GM23338 (cell line): ENCODE measurements around the gene KIAA1328. TPM values are rescaled to one million over a fixed set of nuclear protein-coding genes. Genes with fewer than 3 reads are reported as not detected.

Experiments used
- ATAC-seq: fragments of 200-7000 bp; cut with Tn5 transposase; 3 replicates; pipeline ENCODE4 v1.9.1; 2020
- DNase-seq: peaks from one replicate; pipeline ENCODE4 v3.0.0-alpha.2; 2015; ENCODE audit warnings: low spot score
- H2AFZ ChIP-seq: fragments of 200-600 bp; sonication (generic); 2 replicates; pipeline ENCODE4 v1.8.0; 2016; ENCODE audit warnings: antibody characterized with exemption, mild to moderate bottlenecking, moderate library complexity
- H3F3A ChIP-seq: fragments of 200-600 bp; sonication (generic); replicated peaks from 2 replicates; pipeline ENCODE4 v1.8.0; 2017; ENCODE audit warnings: antibody characterized with exemption, mixed run types, low read depth
- H3K27ac ChIP-seq: fragments of 200-600 bp; sonication (generic); 2 replicates; pipeline ENCODE4 v1.6.1; 2016; ENCODE audit warnings: low read depth
- H3K27me3 ChIP-seq: fragments of 200-600 bp; sonication (generic); 2 replicates; pipeline ENCODE4 v1.8.0; 2016; ENCODE audit warnings: mild to moderate bottlenecking, mixed run types, moderate library complexity; ENCODE audit not compliant: insufficient read depth
- H3K36me3 ChIP-seq: fragments of 200-600 bp; sonication (generic); 2 replicates; pipeline ENCODE4 v1.8.0; 2016; ENCODE audit warnings: mild to moderate bottlenecking; ENCODE audit not compliant: insufficient read depth
- H3K4me1 ChIP-seq: fragments of 200-600 bp; sonication (generic); 2 replicates; pipeline ENCODE4 v1.8.0; 2016; ENCODE audit warnings: mild to moderate bottlenecking, moderate library complexity; ENCODE audit not compliant: insufficient read depth
- H3K4me2 ChIP-seq: fragments of 200-600 bp; sonication (generic); 2 replicates; pipeline ENCODE4 v1.7.1; 2017; ENCODE audit warnings: mixed run types
- H3K4me3 ChIP-seq: fragments of 200-600 bp; sonication (generic); 2 replicates; pipeline ENCODE4 v1.6.1; 2016; ENCODE audit warnings: mixed run types
- H3K79me2 ChIP-seq: fragments of 200-600 bp; sonication (generic); replicated peaks from 2 replicates; pipeline ENCODE4 v1.8.0; 2017; ENCODE audit warnings: mild to moderate bottlenecking; ENCODE audit not compliant: insufficient read depth
- H3K9me2 ChIP-seq: fragments of 200-600 bp; sonication (generic); 2 replicates; pipeline ENCODE4 v1.8.0; 2017; ENCODE audit not compliant: insufficient read depth
- H4K20me1 ChIP-seq: fragments of 200-600 bp; sonication (generic); replicated peaks from 2 replicates; pipeline ENCODE4 v1.8.0; 2017; ENCODE audit warnings: mild to moderate bottlenecking; ENCODE audit not compliant: insufficient read depth
- H3K27ac Mint-ChIP-seq: 2 replicates; pipeline ENCODE4 v1.8.0; 2020; ENCODE audit warnings: inconsistent platforms, mild to moderate bottlenecking, moderate library complexity, mixed read lengths
- H3K27me3 Mint-ChIP-seq: 3 replicates; pipeline ENCODE4 v1.8.0; 2022; ENCODE audit warnings: low read depth, mild to moderate bottlenecking, moderate library complexity, mixed read lengths, inconsistent platforms; ENCODE audit not compliant: insufficient read depth, poor library complexity
- H3K36me3 Mint-ChIP-seq: 3 replicates; pipeline ENCODE4 v1.8.0; 2021; ENCODE audit warnings: low read depth, mild to moderate bottlenecking, inconsistent platforms, moderate library complexity, mixed read lengths
- H3K4me1 Mint-ChIP-seq: 3 replicates; pipeline ENCODE4 v1.8.0; 2020; ENCODE audit warnings: mild to moderate bottlenecking, inconsistent platforms, mixed read lengths
- H3K4me3 Mint-ChIP-seq: 3 replicates; pipeline ENCODE4 v1.8.0; 2021; ENCODE audit warnings: moderate library complexity, mild to moderate bottlenecking, inconsistent platforms, mixed read lengths
- H3K9me3 Mint-ChIP-seq: 3 replicates; pipeline ENCODE4 v1.8.0; 2020; ENCODE audit warnings: moderate library complexity, mild to moderate bottlenecking, inconsistent platforms, mixed read lengths
- CREB1 ChIP-seq: fragments of 250-450 bp; sonication (Bioruptor Pico); IDR thresholded peaks from 2 replicates; pipeline ENCODE4 v1.5.0; 2020; ENCODE audit warnings: low read depth, mild to moderate bottlenecking, moderate library complexity
- CTCF ChIP-seq, 2 experiments: fragments of 200-600 bp in 1 of 2; sonication (generic) in 1 of 2; conservative IDR thresholded peaks; 2 replicates each; pipeline versions ENCODE4 v1.5.1 to v1.6.1; 2016 to 2017; ENCODE audit warnings: antibody characterized with exemption in 2 of 2, low read depth in 2 of 2, mild to moderate bottlenecking in 2 of 2, moderate library complexity in 1 of 2
- EZH2 ChIP-seq: fragments of 200-600 bp; sonication (generic); IDR thresholded peaks from one replicate; pipeline ENCODE4 v1.8.0; 2017; ENCODE audit warnings: antibody characterized with exemption, mild to moderate bottlenecking, low read depth; ENCODE audit not compliant: unreplicated experiment
- EZH2phosphoT487 ChIP-seq: fragments of 200-600 bp; sonication (generic); IDR thresholded peaks from one replicate; pipeline ENCODE4 v1.8.1; 2018; ENCODE audit warnings: antibody characterized with exemption; ENCODE audit not compliant: unreplicated experiment
- JUNB ChIP-seq: IDR thresholded peaks from one replicate; pipeline ENCODE4 v1.6.1; 2016; ENCODE audit warnings: antibody characterized with exemption; ENCODE audit not compliant: unreplicated experiment
- NANOG ChIP-seq: IDR thresholded peaks from 2 replicates; pipeline ENCODE4 v1.6.1; 2016; ENCODE audit warnings: antibody characterized with exemption, borderline replicate concordance
- POLR2AphosphoS5 ChIP-seq: IDR thresholded peaks from 2 replicates; pipeline ENCODE4 v1.6.1; 2016; ENCODE audit warnings: antibody characterized with exemption, low read depth
- REST ChIP-seq: IDR thresholded peaks from one replicate; pipeline ENCODE4 v1.6.1; 2018; ENCODE audit warnings: antibody characterized with exemption; ENCODE audit not compliant: unreplicated experiment
- STAT1 ChIP-seq: IDR thresholded peaks from one replicate; pipeline ENCODE4 v1.6.1; 2016; ENCODE audit warnings: antibody characterized with exemption; ENCODE audit not compliant: unreplicated experiment
- ZNF114 ChIP-seq: fragments of 250-450 bp; sonication (Bioruptor Pico); IDR thresholded peaks from 2 replicates; pipeline ENCODE4 v1.5.0; 2020; ENCODE audit warnings: mild to moderate bottlenecking, moderate library complexity
- ZNF331 ChIP-seq: fragments of 250-450 bp; sonication (Bioruptor Pico); IDR thresholded peaks from 2 replicates; pipeline ENCODE4 v1.5.0; 2020; ENCODE audit warnings: low read depth, mild to moderate bottlenecking, moderate library complexity
- ZNF462 ChIP-seq: fragments of 250-450 bp; sonication (Bioruptor Pico); IDR thresholded peaks from 2 replicates; pipeline ENCODE4 v1.5.0; 2020; ENCODE audit warnings: mild to moderate bottlenecking, moderate library complexity
- polyA plus RNA-seq: library from polyadenylated mRNA; unstranded; fragments of >200 nt; fragmentation: Nextera tagmentation; extraction: Ambion mirVana; gene quantifications from 2 replicates; pipeline ENCODE4 v1.2.1, GENCODE V29; 2016
- total RNA-seq: library from RNA; depleted of rRNA; stranded (reverse); fragments of >200 nt; shearing (Covaris generic); gene quantifications from 2 replicates; pipeline ENCODE4 v1.2.3, GENCODE V29; 2014
- TF ChIP-seq, protein P1 (sequence below): IDR thresholded peaks from 2 replicates; pipeline ENCODE4 v1.6.1; 2016; ENCODE audit warnings: antibody characterized with exemption

The KIAA1328 gene
- total and polyA plus RNA-seq, 2 experiments from 2014 or later = 5.2 to 8.4 TPM

DNA sequence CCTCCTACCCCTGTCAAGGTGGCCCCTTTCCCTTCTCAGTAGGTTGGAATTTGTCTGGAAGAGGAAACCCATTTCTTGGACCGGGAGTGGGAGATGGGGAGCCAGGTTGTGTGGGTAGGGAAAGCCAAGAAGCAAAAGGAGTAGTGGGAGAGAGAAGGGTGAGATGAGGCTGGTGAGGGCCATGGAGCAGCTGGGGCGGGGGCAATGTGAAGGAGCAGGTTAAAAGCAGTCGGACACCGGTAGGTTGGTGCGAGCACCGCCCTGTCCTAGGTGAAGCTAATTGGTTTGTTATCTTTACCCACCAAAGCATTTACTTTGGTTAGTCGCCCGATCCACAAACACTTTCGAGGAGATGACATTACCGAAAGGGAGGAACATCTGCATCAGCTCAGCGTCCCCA, 429.9 kb downstream of the KIAA1328 start:
- no peak for DNase-seq
- Histone ChIP-seq H4K20me1 (no peaks in the 10 kb centered on the region), H3K9me2 (no peaks in the 10 kb centered on the region), H2AFZ (no peak overlapping the region), H3K79me2 (no peaks in the 10 kb centered on the region), H3K4me2 (no peak overlapping the region), H3K4me1 (no peaks in the 10 kb centered on the region), H3K36me3 (no peaks in the 10 kb centered on the region), H3K27ac (no peak overlapping the region), H3F3A (peaks cover 4% of the 10 kb centered on the region; the same call in 1 of the 2 replicates), H3K27me3 (peaks cover 22% of the 10 kb centered on the region), H3K4me3 (no peak overlapping the region)
- Mint-ChIP-seq H3K4me1 (peaks cover 5% of the 10 kb centered on the region), H3K36me3 (no peaks in the 10 kb centered on the region), H3K4me3 (no peak overlapping the region), H3K9me3 (no peaks in the 10 kb centered on the region), H3K27me3 (peaks cover 26% of the 10 kb centered on the region), H3K27ac (no peak overlapping the region)
- no peak for ATAC-seq
- no peak for TF ChIP-seq ZNF331 (CRISPR knock-in tag)
- no peak for TF ChIP-seq NANOG
- TF ChIP-seq EZH2 = no peak
- no peak for TF ChIP-seq REST
- no peak for TF ChIP-seq STAT1
- TF ChIP-seq POLR2AphosphoS5 = no peak
- no peak for TF ChIP-seq ZNF114 (CRISPR knock-in tag)
- TF ChIP-seq CTCF (conservative IDR thresholded peaks at IDR 0.05; ENCODE audit: low read depth in 2 of 2) = no peak
- no peak for TF ChIP-seq JUNB
- no peak for TF ChIP-seq CREB1 (CRISPR knock-in tag)
- no peak for TF ChIP-seq EZH2phosphoT487
- TF ChIP-seq ZNF462 = no peak
- TF ChIP-seq, protein P1, sequence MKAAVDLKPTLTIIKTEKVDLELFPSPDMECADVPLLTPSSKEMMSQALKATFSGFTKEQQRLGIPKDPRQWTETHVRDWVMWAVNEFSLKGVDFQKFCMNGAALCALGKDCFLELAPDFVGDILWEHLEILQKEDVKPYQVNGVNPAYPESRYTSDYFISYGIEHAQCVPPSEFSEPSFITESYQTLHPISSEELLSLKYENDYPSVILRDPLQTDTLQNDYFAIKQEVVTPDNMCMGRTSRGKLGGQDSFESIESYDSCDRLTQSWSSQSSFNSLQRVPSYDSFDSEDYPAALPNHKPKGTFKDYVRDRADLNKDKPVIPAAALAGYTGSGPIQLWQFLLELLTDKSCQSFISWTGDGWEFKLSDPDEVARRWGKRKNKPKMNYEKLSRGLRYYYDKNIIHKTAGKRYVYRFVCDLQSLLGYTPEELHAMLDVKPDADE = no peak
